Measurements from ENCODE around the gene THAP2.

GRCh38 chr12:71695782-71696181, 31.7 kb downstream of the THAP2 start:
- TF ChIP-seq CTCF (conservative IDR thresholded peaks at IDR 0.05 in 1 of 2, IDR thresholded peaks at IDR 0.05 in 1 of 2; ENCODE audit: extremely low read depth in 1 of 2, insufficient read depth in 1 of 2, low read depth in 1 of 2, low read length in 2 of 2), result no peak
- no peak for TF ChIP-seq EZH2 (IDR thresholded peaks at IDR 0.05; ENCODE audit: borderline replicate concordance, low read length)
